ENCODE measurements around the gene AJM1. TPM values are rescaled to one million over a fixed set of nuclear protein-coding genes. Genes with fewer than 3 reads are reported as not detected.

AJM1 gene
- total RNA-seq, 1 donor from 2014 or later = 1.00 TPM

- DNase-seq (ENCODE audit: low spot score) = peak; percentile 93
Measured at GRCh38 chr9:136807281-136808074, 34.8 kb upstream of the AJM1 start, which contains the start of gene RABL6. TSS of gene RABL6 (plus strand) at chr9:136807948. CDS start at chr9:136808197, 249 bp downstream.

DNA sequence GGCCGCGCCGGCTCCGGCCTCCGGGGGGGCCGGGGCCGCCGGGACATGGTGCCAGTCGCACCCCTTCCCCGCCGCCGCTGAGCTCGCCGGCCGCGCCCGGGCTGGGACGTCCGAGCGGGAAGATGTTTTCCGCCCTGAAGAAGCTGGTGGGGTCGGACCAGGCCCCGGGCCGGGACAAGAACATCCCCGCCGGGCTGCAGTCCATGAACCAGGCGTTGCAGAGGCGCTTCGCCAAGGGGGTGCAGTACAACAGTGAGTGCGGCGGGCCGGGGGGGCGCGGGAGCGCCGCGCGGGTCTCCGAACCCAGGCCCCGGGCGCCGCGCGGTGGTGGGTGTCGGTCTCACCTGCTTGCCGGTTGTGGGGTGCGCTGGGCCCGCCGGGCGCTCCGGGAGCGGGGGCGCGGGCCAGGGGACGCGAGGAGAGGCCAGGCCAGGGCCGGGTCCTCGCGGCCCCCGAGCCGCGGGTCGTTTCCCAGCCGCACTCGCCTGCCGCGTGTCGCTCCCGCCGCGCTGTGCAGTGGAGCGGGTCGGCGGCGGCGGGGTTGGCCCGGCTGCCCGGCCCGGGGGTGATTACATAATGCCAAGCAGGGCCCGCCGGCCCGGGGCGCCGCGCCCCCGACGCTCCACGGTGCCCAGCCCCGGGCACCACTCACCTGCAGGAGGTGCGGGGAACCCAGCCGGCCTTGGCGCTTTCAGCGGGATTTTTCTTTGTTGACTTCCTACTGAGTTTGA is 34.0 kb upstream of the AJM1 start:
- no peak for DNase-seq (ENCODE audit: low spot score)

GRCh38 chr9:136808806-136809158 is 33.5 kb upstream of the AJM1 start:
- DNase-seq (ENCODE audit: low spot score) = no peak

- no peak for DNase-seq (ENCODE audit: low spot score)
Measured at GRCh38 chr9:136814725-136815421, 27.4 kb upstream of the AJM1 start.

- DNase-seq (ENCODE audit: low spot score) = no peak
Measured at GRCh38 chr9:136815422-136815782, 26.9 kb upstream of the AJM1 start.

DNA sequence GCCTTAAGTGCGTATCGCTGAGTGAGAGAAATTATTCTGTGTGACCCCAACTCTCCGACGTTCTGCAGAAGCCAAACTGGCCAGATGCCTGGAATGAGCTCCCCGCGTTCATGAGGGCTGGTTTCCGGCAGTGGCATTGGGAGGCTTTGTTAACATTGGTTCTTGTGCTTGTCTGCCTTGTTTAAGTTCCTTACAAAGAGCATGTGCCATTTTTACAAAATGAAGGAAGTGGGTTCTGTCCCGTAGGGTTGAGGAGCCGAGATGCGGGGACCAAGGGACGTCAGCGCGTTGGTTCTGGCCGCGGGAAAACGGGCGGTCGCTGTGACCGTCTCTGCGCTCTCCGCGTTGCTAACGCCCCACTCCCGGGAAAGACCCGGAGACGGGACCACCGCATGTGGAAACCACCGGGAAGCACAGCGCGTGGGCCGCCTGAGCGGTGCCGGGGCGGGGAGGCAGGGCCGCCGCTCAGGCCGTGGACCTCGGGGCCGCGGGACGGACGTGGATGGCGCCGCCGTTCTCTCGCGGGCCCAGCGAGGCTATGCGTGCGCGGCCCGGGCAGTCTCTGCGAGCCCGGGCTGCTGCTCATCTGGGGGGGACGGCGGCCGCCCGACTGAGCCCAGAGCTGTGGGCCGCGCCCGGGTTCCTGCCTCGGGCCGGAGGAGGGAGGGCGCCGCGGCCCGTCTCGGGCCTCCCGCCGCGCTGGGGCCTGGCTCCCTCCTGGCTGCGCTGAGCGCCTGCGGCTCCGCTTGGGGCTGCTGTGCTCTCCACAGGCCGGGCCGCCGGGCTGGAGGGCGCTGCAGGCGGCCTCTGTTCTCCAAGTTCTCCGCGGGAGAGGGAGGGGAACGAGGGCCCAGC is 21.1 kb upstream of the AJM1 start:
- DNase-seq (ENCODE audit: low spot score) = no peak

DNA sequence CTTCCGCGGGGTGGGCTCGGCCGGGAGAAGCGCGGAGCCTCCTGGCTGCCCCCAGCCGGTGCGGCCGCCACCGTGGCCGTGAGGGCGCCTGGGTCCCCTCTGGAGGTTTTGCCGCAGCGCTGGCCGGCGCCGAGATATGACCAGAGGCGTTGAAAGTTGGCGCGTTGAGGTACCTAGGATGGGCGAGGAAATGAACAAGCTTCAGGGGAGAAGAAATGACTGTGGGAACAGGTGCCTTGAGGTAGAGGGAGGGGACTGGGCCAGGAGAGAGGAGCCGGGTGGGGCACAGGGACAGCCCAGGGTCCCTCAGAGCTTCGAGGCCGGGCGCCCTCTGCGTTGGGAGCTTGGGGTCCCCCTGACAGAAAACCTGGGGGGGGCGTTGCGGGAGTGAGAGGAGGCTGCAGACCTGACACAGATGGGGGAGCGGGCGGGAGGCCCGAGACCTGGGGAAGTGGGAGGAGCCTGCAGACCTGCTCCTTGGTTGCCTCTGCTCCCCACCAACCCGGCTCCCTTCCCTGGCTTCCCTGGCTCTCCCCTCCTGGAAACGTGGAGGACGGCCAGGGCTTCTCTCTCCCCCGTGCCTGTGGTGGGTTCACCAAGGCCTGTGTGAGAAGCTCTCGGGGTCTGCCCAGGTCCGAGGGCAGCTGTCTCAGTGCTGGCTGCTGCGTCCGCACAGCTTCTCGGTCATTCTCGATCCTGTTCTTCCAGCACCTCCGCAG is 20.3 kb upstream of the AJM1 start:
- no peak for DNase-seq (ENCODE audit: low spot score)

DNA sequence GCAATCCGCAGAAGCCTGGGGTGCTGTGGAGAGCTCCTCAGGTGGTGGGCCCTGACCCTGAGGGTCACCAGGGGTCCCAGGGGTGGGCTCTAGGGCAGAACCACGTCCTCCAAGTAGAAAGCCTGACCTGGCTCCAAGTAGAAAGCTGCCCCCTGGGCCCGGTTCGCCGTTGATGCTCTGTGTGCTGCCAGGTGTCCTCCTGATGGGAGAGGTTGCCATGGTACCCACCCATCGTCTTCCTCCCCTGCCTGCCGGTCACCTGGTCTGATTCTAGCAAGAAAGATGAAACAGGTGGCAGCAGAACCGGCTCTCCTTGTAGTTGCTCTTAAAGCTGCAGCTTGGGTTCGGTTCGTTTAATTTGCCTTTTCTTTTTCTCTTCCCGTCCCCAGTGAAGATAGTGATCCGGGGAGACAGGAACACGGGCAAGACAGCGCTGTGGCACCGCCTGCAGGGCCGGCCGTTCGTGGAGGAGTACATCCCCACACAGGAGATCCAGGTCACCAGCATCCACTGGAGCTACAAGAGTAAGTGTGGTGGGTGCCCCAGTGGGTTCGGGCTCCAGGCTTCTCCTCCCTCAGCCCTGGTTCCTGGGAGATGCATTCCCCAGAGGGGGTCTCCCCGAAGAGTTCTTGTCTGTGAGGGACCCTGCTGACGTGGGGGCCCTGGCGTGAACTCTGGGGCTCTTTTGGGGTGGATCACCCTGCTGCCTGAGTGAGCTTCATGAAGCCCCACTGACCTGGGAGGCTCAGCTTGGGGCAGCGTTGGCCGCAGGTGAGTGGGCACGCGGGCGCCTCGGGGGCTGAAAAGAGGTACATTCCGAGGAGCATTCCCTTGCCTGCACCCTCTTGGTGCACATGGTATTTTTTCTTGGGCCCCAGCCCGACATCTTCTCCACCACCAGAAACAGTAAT is 18.9 kb upstream of the AJM1 start:
- no peak for DNase-seq (ENCODE audit: low spot score)

GRCh38 chr9:136824496-136825225 is 17.6 kb upstream of the AJM1 start:
- no peak for DNase-seq (ENCODE audit: low spot score)

- no peak for DNase-seq (ENCODE audit: low spot score)
Measured at GRCh38 chr9:136825295-136826187, 16.7 kb upstream of the AJM1 start.

GRCh38 chr9:136826188-136826541 is 16.1 kb upstream of the AJM1 start:
- no peak for DNase-seq (ENCODE audit: low spot score)

DNA sequence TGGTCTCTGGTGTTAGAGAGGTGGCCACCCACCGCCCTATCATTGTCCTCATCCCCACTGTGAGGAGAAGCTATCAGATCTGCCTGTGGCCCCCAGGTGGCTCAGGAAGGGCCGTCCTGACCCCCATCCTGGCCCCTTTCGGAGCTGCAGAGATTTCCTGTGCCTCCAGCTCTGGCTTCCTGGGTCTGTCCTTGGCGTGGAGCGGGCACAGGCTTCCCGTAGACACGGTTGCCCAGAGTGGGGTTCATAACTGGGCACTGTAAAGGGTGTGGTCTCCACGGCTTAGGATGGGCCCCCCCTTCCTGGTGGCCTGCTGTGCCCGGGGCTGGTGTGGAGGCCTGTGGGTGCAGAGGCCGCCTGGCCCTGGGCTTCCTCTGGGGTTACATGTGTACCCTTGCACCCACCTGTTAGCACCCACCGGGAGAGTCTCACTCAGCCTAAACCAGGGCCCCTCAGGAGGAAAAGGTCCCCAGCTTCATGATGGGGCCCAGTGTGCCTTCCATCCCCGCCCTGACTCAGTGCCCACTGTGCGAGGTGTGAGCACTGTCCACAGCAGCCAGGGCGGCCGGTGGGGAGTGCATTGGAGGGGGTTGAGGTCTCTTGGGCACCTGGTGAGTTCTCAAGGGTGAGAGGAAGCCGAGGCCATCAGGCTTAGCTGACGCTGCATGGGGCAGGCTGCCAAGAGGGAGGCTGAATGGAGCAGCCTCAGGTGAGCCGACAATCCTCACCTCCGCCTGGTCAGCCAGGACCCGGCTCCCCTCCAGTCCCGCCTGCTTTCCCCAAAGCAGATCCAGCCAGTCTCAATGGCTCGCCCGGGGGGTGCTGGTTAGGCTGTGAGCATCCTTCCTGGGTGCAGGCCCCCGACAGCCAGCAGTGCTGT is 15.3 kb upstream of the AJM1 start:
- DNase-seq (ENCODE audit: low spot score) = no peak

GRCh38 chr9:136827794-136828473 is 14.3 kb upstream of the AJM1 start:
- DNase-seq (ENCODE audit: low spot score) = no peak

DNA sequence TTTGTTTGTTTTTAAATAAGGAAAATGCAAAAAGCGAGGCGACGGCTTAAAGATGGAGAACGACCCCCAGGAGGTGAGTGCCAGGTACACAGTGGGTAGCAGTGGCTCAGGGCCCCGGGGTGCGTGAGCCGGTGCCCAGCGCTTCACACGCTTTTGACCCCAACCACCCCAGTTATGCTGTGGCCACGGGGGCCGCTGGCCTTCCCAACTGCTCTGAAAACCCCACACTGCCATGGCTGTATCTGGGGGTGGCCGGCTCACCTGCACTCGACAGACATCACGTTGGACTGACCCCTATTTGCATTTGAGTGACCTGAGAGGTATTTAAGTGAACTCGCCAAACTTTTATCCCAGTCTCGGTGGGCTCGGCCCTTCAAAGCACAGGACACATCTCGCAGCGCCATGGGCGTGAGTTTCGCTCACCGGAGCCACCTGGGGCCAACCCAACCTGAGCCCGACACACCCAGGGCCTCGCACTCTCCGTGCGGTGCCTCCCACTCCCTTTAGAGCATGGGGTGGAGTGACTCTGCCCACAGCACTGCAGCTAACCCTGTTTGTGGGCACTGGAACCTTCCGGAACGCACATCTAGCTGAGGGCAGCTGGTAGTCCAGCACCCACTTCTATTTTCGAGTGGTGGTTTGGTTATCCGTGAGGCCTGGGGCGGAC is 13.7 kb upstream of the AJM1 start:
- DNase-seq (ENCODE audit: low spot score) = no peak

DNA sequence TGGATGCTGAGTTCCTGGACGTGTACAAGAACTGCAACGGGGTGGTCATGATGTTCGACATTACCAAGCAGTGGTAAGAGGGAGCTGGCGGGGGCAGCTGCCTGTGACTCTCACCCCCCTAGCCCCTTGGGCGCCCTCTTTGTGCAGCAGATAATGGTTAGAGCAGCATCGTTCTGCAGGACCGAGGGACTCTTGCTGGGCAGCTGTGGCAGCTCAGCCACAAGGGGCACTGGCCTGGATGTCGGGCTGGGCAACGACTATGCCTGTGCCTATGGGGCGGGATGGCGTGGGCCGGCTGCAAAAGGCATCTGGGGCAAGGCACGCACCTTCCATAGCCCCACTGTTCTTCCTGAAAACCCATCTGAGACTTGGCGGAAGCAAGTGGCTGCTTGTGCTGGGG is 12.9 kb upstream of the AJM1 start:
- no peak for DNase-seq (ENCODE audit: low spot score)

Measured in mesenteric fat pad (tissue), 1 donor.